HG02943 (cell line): ENCODE data around the gene CD3D.

Experiments
- ATAC-seq: cut with Tn5 transposase; IDR thresholded peaks from one replicate; pipeline ENCODE4 v1.9.1; 2021; ENCODE audit warnings: mild to moderate bottlenecking, low read depth, moderate library complexity; ENCODE audit not compliant: unreplicated experiment

CD3D gene

DNA sequence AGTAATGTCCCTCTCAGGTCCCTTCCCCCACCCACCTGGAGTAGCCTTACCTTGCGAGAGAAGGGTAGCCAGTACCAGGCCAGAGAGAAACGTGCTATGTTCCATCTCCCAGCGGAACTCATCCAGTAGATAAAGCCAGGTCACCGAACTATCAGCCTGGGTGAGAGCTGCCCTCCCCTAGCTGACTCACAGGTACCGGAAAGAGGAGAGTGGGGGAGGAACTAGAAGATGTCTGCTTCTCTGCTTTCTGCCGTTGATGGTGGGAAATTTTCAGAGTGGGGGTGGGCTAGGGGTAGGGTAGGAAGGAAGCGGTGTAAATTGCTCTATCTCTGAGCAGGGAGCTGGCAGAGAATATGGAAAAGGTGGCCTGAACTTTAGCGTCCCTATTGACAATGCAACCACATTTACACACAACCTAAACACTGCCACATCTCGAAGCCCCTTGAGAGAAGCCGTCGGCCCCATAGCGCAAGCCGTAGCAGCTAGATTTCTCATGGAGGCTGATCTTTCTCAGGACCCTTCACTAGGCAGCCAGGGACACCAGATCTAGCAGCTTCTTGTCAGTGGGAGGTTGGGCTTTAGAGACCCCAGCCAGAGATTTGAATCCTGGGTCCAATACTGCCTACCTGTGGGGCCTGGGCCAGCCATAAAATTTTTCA, at the start of gene CD3D:
CD3D (minus strand) TSS at position 203 of the 659 bp plus-strand sequence; CDS start at position 105, 98 bp downstream.
- ATAC-seq, result no peak

GRCh38 chr11:118383657-118384056, 41.2 kb upstream of the CD3D start:
- no peak for ATAC-seq

DNA sequence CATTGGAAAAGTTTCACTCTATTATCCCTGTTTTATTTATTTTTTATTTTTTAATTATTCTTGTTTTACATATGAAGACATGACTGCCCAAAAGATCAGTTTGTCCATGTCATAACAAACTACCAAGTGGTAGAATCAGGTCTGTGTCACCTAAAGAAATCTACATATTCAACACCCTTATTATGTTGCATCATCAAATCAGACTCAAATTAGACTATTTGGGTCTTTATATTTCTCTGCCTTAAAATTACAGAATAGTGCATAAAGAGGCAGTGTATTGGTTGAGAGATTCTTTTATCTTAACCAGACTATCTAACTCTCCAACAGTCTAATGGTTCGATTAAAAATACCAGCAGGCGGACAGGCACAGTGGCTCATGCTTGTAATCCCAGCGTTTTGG, 40.4 kb upstream of the CD3D start:
- no peak for ATAC-seq

GRCh38 chr11:118380571-118380970, 38.1 kb upstream of the CD3D start:
- no peak for ATAC-seq

GRCh38 chr11:118379497-118379896, 37.0 kb upstream of the CD3D start:
- ATAC-seq, result no peak

GRCh38 chr11:118375978-118376377, 33.5 kb upstream of the CD3D start:
- ATAC-seq, result no peak

DNA sequence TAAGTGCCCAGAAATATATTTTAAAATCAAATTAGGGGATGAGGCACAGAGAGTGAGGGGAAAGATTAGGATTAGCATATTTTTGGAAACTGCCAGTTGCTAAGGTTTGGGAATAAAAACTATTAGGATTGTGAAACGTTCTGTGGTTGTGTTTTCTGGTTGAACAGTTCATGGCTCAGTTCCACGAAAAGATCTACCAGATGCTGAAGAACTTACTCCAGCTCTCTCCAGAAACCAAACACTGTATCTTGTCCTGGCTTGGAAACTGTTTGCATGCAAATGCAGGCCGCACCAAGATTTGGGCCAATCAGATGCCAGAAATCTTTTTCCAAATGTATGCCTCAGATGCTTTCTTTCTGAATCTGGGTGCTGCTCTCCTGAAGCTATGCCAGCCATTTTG, 32.2 kb upstream of the CD3D start:
- no peak for ATAC-seq

GRCh38 chr11:118373871-118374270, 31.4 kb upstream of the CD3D start:
- no peak for ATAC-seq

DNA sequence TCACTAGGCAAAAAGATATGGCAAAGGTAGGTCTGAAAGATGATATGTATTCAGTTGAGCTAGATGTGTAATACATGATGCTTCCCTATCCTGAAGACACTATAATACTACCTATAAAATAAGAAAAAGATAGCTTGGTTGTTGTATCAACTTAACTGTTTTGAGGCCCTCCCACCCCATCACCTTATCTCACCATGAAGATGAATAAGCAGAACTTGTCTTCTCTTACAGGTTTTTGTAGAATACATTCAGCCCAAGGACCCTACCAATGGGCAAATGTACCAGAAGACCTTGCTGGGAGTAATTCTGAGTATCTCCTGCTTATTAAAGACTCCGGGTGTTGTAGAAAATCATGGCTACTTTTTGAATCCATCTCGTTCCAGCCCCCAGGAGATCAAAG, 30.8 kb upstream of the CD3D start:
- ATAC-seq, result no peak

DNA sequence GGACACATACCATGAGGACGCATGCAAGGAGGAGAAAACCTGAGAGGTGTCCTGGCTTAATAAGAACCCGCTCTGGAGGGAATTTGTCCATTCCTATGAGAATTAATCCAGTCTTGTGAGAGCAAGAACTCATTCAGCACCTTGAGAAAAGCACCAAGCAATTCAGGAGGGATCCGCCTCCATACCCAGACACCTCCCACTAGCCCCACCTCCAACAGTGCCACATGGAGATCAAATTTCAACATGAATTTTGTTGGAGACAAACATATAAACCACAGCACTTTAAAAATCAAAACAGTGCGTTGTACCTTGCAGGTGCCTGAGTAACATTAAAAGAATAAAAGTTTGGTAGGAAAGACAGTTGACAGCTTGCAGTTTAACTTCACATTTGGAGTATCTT, 28.3 kb upstream of the CD3D start:
- no peak for ATAC-seq

- ATAC-seq, result no peak
Observed at GRCh38 chr11:118366287-118366686, 23.8 kb upstream of the CD3D start.

GRCh38 chr11:118364956-118365615, 22.6 kb upstream of the CD3D start:
- no peak for ATAC-seq

DNA sequence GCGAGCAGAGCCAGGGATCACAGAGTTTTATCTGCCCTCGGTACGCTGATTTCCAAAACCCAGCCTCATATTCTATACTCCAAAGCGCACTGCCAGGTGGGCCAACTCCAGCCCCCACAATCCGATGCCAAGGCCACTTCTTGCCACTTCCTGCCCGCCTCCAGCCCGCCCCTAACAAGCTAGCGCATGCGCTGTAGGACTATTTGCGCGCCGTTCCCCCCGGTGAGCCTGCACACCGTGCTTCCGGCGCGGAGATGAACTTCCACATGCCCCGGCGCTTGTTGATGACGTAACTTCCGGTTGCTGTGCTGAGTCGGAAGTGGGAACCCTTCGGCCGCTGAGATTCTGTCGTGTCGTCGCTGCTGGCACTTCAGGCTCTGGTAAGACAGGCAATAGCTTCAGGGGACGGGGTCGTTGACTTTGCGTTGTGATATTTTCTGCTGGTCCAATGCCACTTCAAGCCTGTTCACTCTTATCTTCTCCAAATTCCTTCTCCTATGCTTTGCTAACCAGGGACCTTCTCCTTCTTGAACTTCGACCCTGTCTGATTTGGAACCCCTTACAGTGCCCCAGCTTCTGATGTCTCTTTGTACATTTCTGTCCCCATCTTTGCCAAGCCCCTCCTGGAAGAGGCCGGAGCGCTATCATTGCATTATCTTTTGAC, 16.9 kb upstream of the CD3D start, which contains the start of gene UBE4A:
UBE4A (plus strand) TSS at position 306 of the 664 bp plus-strand sequence. CDS start 5,481 bp downstream, outside the sequence.
- ATAC-seq, result peak; percentile 75

- ATAC-seq, result no peak
Observed at GRCh38 chr11:118358071-118358470, 15.6 kb upstream of the CD3D start.

- ATAC-seq, result no peak
Observed at GRCh38 chr11:118353084-118353710, 10.7 kb upstream of the CD3D start.

- ATAC-seq, result no peak
Observed at GRCh38 chr11:118349475-118349874, 7.0 kb upstream of the CD3D start.

- no peak for ATAC-seq
Observed at GRCh38 chr11:118343981-118344515, 1.5 kb upstream of the CD3D start, which contains the start of gene CD3G. TSS of gene CD3G (plus strand) at chr11:118344344. CDS start at chr11:118344424, 80 bp downstream.

GRCh38 chr11:118343248-118343647, 743 bp upstream of the CD3D start:
- no peak for ATAC-seq

DNA sequence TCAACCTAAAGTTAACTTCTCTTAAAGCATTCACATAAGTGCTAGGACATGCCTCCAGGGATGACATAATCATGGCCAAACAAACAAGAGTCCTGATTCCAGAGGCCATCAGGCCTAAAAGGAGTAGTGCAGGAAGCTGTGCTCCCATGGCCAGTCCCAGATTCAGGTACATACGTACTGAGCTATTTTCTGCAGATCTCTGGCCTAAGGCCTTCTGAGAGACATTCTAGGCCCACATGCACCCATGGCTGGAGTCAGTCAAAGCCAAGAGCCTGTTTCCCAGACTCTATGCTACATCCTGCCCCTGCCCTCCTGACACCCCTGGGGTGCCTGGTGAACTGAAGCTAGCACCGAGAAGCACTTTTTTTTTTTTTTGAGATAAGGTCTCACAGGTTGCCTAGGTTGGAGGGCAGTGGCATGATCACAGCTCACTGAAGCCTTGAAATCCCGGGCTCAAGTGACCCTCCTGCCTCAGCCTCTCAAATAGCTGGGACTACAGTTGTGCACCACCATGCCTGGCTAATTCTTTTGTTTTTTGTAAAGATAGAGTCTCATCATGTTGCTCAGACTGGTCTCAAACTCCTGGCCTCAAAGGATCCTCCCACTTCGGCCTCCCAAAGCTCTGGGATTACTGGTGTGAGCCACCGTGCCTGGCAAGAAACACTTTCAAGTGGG, 553 bp downstream of the CD3D start:
- ATAC-seq, result no peak

DNA sequence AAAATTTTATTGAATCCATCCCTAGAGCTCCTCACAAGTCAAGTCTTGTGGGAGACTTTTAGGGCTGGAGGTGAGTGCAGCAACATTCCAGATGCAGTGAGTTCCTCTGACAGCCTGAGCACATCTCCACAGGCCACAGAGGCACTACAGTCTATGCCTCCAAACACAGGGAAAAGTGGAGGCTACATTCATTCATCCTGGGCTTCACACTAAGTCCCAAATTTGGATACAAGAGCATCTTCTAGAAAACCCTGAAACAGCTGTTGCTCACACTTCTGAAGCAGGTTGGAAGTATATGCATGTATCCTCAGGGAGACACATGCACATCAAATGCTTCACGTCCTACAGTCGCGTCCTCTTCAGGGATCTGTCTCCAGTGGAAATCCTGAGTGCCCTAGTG, 1.2 kb downstream of the CD3D start:
- ATAC-seq, result no peak
